ENCODE results near the gene TMPRSS11A.

DNA sequence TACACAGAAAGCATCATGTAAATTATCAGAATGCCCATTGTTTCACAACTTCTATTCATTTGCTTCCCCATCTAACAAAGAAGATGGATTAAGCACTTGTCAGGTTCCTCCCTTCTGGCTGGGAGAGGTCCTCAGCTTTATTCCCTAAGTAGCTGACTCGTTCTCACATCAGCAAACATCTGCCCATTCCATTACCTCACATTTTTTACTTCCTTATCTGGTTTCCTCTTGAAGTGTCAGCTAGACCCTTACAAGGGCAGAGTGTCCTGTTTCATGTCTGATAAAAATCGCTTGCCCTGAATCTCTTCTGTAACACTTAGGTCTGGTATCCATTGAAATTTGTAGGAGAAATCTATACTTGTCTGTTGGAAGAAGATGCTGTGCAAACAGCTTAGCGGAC is 34.7 kb downstream of the TMPRSS11A start:
- TF ChIP-seq POLR2A (IDR thresholded peaks at IDR 0.05): no peak
- TF ChIP-seq, protein P1, sequence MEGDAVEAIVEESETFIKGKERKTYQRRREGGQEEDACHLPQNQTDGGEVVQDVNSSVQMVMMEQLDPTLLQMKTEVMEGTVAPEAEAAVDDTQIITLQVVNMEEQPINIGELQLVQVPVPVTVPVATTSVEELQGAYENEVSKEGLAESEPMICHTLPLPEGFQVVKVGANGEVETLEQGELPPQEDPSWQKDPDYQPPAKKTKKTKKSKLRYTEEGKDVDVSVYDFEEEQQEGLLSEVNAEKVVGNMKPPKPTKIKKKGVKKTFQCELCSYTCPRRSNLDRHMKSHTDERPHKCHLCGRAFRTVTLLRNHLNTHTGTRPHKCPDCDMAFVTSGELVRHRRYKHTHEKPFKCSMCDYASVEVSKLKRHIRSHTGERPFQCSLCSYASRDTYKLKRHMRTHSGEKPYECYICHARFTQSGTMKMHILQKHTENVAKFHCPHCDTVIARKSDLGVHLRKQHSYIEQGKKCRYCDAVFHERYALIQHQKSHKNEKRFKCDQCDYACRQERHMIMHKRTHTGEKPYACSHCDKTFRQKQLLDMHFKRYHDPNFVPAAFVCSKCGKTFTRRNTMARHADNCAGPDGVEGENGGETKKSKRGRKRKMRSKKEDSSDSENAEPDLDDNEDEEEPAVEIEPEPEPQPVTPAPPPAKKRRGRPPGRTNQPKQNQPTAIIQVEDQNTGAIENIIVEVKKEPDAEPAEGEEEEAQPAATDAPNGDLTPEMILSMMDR (IDR thresholded peaks at IDR 0.05 in 8 of 11, conservative IDR thresholded peaks at IDR 0.05 in 3 of 11): no peak
